HG03571 (cell line): Measurements from ENCODE around the gene PPP1R12A.
"Not testable (repeated sequence)": the region's sequence is repeated elsewhere in the genome, so short reads cannot be mapped to it uniquely, and the experiment has no call there.

ENCODE experiments used
- ATAC-seq: cut with Tn5 transposase; IDR thresholded peaks from one replicate; pipeline ENCODE4 v1.9.1; 2021; ENCODE audit not compliant: unreplicated experiment

The PPP1R12A gene

GRCh38 chr12:79935021-79935623, at the start of gene PPP1R12A:
TSS of gene PPP1R12A (minus strand) at chr12:79935097. CDS start at chr12:79934931, 166 bp downstream.
- ATAC-seq = peak; percentile 87

GRCh38 chr12:79983986-79984620, 49.2 kb upstream of the PPP1R12A start:
- ATAC-seq = no peak

GRCh38 chr12:79983492-79983891, 48.6 kb upstream of the PPP1R12A start:
- no peak for ATAC-seq

- ATAC-seq = no peak
Observed at GRCh38 chr12:79982086-79983062, 47.5 kb upstream of the PPP1R12A start.

- ATAC-seq = no peak
Observed at GRCh38 chr12:79978692-79979091, 43.8 kb upstream of the PPP1R12A start.

GRCh38 chr12:79977856-79978460, 43.1 kb upstream of the PPP1R12A start:
- ATAC-seq = not testable (repeated sequence)

GRCh38 chr12:79975143-79975542, 40.2 kb upstream of the PPP1R12A start:
- no peak for ATAC-seq

- no peak for ATAC-seq
Observed at GRCh38 chr12:79973801-79974200, 38.9 kb upstream of the PPP1R12A start.

- no peak for ATAC-seq
Observed at GRCh38 chr12:79964100-79964627, 29.3 kb upstream of the PPP1R12A start.

- no peak for ATAC-seq
Observed at GRCh38 chr12:79961411-79961810, 26.5 kb upstream of the PPP1R12A start.

GRCh38 chr12:79959484-79959883, 24.6 kb upstream of the PPP1R12A start:
- no peak for ATAC-seq

GRCh38 chr12:79956896-79957295, 22.0 kb upstream of the PPP1R12A start:
- no peak for ATAC-seq

GRCh38 chr12:79955561-79955960, 20.7 kb upstream of the PPP1R12A start:
- no peak for ATAC-seq

GRCh38 chr12:79954037-79954610, 19.2 kb upstream of the PPP1R12A start:
- no peak for ATAC-seq

GRCh38 chr12:79949098-79949497, 14.2 kb upstream of the PPP1R12A start:
- no peak for ATAC-seq

GRCh38 chr12:79945433-79945832, 10.5 kb upstream of the PPP1R12A start:
- no peak for ATAC-seq

GRCh38 chr12:79944565-79944964, 9.7 kb upstream of the PPP1R12A start:
- no peak for ATAC-seq

GRCh38 chr12:79942846-79943245, 7.9 kb upstream of the PPP1R12A start:
- ATAC-seq = not testable (repeated sequence)

- ATAC-seq = no peak
Observed at GRCh38 chr12:79939728-79940310, 4.9 kb upstream of the PPP1R12A start.

GRCh38 chr12:79938843-79939242, 3.9 kb upstream of the PPP1R12A start:
- ATAC-seq = no peak
